NOMO-1 treated with dmso at 0.1 percent for 144 hours (cell line): Measurements from ENCODE around the gene DBNL.
"Not testable (repeated sequence)": the region's sequence is repeated elsewhere in the genome, so short reads cannot be mapped to it uniquely, and the experiment has no call there.

Experiments
- DNase-seq: peaks from one replicate; lab custom pipeline; 2025; ENCODE audit not compliant: unreplicated experiment; lab: John Stamatoyannopoulos, UW

DBNL gene

GRCh38 chr7:44044315-44045225 is at the start of gene DBNL:
DBNL (plus strand) TSS chr7:44044702; CDS start chr7:44044738, 36 bp downstream.
- DNase-seq, result peak; percentile 81

GRCh38 chr7:43997532-43997931 is 47.0 kb upstream of the DBNL start, which contains the start of gene SPDYE1:
SPDYE1 (plus strand) TSS chr7:43997897; CDS start chr7:43999950, 2,053 bp downstream.
- not testable (repeated sequence) for DNase-seq

- DNase-seq, result not testable (repeated sequence)
Measured at GRCh38 chr7:44012081-44012480, 32.4 kb upstream of the DBNL start.

GRCh38 chr7:44015090-44015489 is 29.4 kb upstream of the DBNL start:
- DNase-seq, result not testable (repeated sequence)

- DNase-seq, result peak; percentile 92
Measured at GRCh38 chr7:44018857-44019807, 25.4 kb upstream of the DBNL start.

GRCh38 chr7:44019825-44020224 is 24.7 kb upstream of the DBNL start:
- DNase-seq, result not testable (repeated sequence)

GRCh38 chr7:44022069-44022468 is 22.4 kb upstream of the DBNL start:
- not testable (repeated sequence) for DNase-seq

GRCh38 chr7:44022796-44023467 is 21.6 kb upstream of the DBNL start:
- DNase-seq, result not testable (repeated sequence)

GRCh38 chr7:44029433-44029832 is 15.1 kb upstream of the DBNL start:
- DNase-seq, result not testable (repeated sequence)

GRCh38 chr7:44030029-44030428 is 14.5 kb upstream of the DBNL start:
- not testable (repeated sequence) for DNase-seq

GRCh38 chr7:44031319-44031718 is 13.2 kb upstream of the DBNL start:
- DNase-seq, result not testable (repeated sequence)

- DNase-seq, result not testable (repeated sequence)
Measured at GRCh38 chr7:44032031-44032430, 12.5 kb upstream of the DBNL start.

- DNase-seq, result not testable (repeated sequence)
Measured at GRCh38 chr7:44033971-44034844, 10.3 kb upstream of the DBNL start.

GRCh38 chr7:44036364-44036763 is 8.1 kb upstream of the DBNL start:
- DNase-seq, result not testable (repeated sequence)

- not testable (repeated sequence) for DNase-seq
Measured at GRCh38 chr7:44037951-44038350, 6.6 kb upstream of the DBNL start.

GRCh38 chr7:44038553-44038952 is 5.9 kb upstream of the DBNL start:
- DNase-seq, result not testable (repeated sequence)

- DNase-seq, result not testable (repeated sequence)
Measured at GRCh38 chr7:44038961-44039558, 5.4 kb upstream of the DBNL start.

GRCh38 chr7:44039800-44040492 is 4.6 kb upstream of the DBNL start:
- not testable (repeated sequence) for DNase-seq

- DNase-seq, result not testable (repeated sequence)
Measured at GRCh38 chr7:44040493-44040891, 4.0 kb upstream of the DBNL start.
